Mucosa of gallbladder (tissue), 1 donor: ENCODE results near the gene CASP3. TPM values are rescaled to one million over a fixed set of nuclear protein-coding genes. Genes with fewer than 3 reads are reported as not detected.

Experiments
- DNase-seq: peaks from one replicate; pipeline ENCODE4 v3.0.0-alpha.2; 2020; ENCODE audit warnings: low spot score
- total RNA-seq: library from RNA; stranded (reverse); gene quantifications from one replicate; pipeline ENCODE4 v1.2.1, GENCODE V29; 2021
- donor health status: DM: no; HTN: no; CAD: no.

CASP3 gene
- 20.5 TPM for total RNA-seq

DNA sequence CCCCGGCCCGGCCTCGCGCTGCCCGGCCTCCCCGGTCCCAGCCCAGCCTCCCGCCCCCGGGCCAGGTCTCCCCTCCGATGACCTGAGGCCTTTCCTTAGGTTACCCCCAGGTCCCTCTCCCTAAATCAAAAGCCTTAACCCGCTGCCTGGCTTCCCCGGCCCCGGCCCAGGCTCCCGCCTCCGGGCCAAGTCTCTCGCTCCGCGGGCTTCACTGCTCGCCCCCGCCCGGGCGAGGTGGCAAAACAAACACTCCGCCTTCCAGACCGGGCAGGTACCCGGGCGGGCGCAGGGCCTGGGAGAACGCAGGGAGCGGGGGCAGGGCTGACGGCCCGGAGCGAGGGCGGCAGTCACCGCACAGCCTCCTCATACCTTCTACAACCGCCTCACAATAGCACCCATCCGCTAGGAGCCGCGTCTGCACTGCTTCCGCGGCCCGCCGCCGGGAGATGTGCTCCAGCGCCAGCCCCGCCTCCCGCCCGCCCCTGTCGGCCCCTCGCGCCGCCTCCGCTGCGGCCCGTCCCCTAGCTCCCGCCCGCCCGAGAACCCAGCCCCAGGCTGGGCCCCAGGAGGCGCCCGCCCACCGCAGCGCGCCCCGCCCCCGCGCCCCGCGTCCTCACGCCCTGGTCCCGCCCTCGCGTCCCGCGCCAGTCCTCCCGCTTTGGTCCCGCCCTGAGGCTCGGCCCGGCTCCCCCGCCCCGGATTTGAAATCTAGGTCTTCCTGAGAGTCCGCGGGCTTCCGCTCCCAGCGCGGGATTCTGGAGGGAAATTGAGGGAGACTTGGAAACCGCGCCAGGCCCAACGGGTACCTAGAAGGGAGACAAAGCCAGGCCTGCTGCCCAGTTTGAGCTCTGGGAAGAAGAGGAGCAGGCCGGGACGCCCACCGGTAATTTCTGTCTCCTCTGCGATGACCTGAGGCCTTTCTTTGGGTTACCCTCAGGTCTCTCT, at the start of gene CASP3, which contains the start of gene PRIMPOL:
CASP3 (minus strand) TSS at position 422 of the 945 bp plus-strand sequence. CDS start 10,994 bp downstream, outside the sequence.
PRIMPOL (plus strand) TSS at position 713 of the 945 bp plus-strand sequence. CDS start 7,403 bp downstream, outside the sequence.
- DNase-seq = peak; percentile 97

- no peak for DNase-seq
Measured at GRCh38 chr4:184697956-184698355, 48.7 kb upstream of the CASP3 start.

DNA sequence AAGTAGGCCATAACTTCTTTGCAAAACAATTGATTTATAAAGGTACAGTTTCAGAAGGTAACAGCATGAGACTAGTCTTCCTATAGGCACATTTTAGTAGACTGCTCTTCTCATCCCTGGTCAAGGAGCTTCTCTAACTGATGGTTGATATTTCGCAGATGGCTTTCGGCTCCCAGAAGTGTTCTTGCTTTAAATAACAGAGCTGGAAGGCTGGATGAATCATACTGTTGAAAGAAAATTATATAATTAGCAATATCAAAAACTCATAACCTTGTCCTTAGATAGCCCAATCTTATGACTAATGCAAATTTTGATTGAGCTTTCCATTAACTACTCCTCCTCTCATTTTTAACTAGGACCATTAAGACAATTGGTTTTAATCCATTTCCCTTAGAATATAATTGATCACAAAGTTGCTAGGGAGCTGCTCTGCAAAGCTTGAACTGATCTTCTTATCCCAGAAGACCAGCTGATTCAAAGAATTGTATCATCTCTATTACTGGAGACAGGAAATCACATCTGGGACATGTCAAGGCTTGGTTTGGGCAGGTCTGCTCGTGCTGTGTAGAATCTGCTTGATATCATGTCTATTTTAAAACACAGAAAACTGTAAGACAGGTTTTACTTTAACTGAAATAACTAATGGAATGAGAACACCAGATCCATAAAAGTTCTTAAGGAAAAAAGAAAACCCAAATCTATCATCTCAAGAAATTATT, 46.1 kb upstream of the CASP3 start:
- DNase-seq = no peak

DNA sequence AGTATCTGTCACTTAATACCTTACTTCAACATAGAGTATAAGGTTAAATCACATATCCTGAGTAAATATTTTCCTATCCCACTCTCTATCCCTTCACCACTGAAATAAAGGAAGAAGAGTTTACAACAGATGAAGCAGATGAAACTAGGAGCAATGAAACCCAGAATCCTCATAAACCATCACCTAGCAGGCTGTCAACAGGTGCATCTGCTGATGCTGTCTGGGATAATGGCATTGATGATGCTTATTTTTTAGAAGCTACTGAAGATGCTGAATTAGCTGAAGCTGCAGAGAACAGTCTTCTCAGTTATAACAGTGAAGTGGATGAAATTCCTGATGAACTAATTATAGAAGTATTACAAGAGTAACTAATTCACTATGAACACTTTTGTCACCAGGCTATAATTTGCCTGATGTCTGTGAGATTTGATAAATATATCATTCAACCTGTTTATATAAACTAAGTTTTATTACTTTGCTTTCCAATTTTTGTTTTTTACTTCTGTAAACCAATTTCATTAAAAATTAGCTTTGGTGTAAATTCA, 45.2 kb upstream of the CASP3 start:
- no peak for DNase-seq

- DNase-seq = no peak
Measured at GRCh38 chr4:184693056-184693455, 43.8 kb upstream of the CASP3 start.

DNA sequence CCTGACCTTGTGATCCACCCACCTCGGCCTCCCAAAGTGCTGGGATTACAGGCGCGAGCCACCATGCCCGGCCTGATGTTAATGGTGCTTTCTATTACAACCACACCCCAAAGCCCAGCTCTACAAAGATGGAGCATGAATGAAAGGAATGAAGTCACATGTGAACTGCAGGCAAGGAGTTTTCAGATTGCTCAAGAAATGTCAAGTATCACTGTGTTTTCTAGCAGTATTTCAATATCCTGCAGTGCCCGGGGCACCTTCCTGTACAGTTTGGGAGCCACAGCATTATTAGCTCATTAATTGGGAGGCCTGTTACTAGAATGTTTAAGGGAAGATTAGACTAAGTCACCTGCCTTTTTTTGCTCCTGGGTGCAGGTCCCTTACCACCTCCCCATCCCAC, 40.4 kb upstream of the CASP3 start:
- no peak for DNase-seq

DNA sequence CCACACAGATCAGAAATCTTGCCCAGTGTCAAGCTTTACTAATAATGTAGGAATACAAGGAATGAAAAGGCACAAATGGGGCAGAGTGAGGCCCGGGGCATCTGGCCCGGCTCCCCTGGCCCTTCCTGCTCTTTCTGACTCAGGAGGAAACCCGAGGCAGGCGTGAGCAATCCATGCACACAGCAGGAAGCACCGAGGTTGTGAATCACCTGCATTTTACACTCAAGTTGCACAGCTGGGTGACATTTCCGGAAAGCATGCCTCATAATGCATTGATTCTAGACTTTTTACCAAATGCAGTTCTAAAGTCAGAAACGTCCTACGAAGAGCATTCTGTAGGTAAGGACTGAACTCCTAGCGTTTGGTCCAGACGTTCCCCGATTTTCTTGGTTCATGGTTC, 39.2 kb upstream of the CASP3 start:
- DNase-seq = no peak

DNA sequence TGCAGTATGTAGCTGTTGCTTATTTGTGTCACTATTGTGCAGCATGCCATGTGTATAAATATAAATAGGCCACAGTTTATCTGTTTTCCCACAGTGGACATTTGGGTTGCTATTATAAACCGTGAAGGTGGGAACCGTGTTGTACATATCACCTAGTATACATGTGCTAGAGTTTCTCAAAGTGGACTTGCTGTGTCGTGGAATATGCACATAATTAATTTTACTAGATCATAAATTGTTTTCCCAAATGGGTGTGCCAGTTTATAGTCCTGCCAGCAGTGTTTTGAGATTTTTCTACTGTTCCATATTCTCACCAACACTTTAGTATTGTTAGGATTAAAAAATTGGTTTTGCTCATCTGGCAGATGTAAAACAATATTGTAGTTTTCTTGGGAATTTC, 38.8 kb upstream of the CASP3 start:
- DNase-seq = no peak

DNA sequence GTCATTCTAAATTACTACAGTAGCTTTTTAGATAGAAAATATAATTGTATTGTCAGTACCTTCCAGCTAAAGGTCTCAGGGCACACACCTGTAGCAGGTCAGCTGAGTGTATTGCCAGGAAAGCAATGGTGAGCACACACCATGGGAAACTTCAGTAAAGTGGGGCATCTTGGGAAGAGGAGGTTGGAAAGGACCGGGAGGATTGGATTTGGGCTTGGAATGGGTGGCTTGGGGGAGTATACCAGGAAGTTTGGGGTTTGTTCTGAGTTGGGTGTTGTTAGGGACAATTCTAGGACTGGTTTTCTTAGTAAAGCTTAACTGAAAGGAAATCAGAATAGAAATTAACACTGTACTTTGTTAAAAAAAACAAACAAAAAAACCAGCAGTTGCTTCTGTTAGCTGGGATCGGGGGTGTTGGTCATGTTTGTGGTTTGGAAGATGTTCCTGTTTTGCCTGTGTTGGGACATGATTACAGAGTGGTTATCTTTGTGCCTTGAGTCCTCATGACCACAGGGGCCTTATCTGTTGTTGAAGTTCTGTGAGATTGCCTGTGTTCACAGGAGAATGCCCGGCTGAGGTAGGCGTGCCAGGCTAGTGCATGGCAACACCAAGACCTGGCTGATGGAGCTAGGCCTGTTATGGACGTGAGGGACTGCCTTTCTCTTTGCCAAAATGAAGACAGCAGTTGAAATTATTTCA, 35.4 kb upstream of the CASP3 start:
- DNase-seq = no peak

DNA sequence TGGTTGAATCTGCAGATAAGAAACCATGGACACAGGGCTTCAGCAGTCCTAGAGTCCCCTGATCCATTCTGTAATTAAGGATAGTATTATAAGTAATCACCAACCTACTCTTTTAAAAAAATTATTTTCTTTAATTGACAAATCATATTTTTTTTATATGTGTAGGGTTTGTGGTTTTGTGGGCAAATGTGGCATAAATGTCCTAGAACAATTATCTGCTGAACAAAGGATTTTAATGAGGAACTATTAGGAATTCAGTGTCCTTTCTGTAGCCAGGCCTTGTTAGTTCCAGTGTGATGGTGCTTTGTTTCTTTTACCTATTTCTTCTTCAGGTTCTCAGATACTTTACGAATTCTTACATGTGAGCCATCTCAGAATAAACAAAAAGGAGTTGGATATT, 32.7 kb upstream of the CASP3 start:
- DNase-seq = no peak

DNA sequence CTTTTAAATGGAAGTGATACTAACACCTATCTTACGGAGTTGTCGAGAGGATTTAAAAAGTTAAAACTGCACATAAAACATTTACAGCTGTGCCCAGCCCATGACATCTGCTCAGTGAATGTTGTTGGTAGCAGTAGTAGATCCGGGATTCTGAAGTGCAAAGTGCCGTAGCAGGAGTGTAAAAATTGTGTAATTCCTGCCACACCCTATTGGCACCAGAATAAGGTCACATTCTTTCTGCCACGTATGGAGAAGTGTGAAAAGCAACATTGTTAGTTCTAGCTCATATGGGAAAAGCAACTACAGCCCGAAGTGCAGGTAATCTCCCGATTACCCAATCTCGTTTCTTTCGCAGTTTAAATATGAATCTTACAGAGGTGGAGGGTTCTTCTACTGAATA, 31.5 kb upstream of the CASP3 start:
- DNase-seq = peak; percentile 22

GRCh38 chr4:184675821-184676492, 26.7 kb upstream of the CASP3 start:
- DNase-seq = no peak

GRCh38 chr4:184675018-184675417, 25.8 kb upstream of the CASP3 start:
- DNase-seq = no peak

- no peak for DNase-seq
Measured at GRCh38 chr4:184674011-184674410, 24.8 kb upstream of the CASP3 start.

DNA sequence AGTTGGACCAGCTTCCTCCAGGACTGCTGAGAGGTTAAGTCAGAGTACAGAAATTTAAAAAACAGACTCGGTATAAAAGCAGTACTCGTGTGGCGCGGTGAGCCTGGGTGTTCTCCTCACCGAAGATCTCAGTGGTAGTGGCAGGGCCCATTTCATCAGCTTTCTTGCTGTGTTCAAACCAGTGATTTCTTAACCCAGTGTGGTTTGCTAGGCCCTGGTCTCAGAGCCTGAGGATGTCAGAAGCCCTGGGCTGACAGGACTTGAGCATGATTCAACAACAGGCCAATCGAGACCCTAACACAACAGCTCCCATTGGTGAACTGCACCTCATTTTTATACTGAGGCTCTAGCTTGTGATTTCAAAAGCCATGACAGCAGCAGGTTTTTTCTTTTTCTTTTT, 23.5 kb upstream of the CASP3 start:
- no peak for DNase-seq

DNA sequence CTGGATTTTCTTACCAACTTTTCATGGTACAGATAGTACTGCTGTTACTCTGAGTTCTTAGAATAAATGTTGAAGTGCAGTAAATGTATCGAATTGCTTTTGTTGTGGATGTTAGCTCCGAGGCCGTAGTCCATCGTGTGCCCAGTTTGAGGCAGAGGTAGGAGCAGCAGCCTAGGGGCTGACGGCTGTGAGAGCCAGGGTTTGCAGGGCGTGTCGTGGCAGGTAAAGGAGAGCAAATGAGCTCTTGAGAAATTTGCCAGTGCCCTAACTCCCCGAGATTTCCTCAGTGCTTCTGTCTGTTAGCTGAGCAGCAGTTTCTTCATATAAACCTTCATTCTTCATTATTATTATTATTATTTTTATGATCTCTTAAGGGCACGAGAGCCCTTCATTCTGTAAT, 21.9 kb upstream of the CASP3 start:
- DNase-seq = no peak

- no peak for DNase-seq
Measured at GRCh38 chr4:184669251-184669650, 20.0 kb upstream of the CASP3 start.

- DNase-seq = no peak
Measured at GRCh38 chr4:184668511-184669114, 19.4 kb upstream of the CASP3 start.

- no peak for DNase-seq
Measured at GRCh38 chr4:184668096-184668495, 18.8 kb upstream of the CASP3 start.

DNA sequence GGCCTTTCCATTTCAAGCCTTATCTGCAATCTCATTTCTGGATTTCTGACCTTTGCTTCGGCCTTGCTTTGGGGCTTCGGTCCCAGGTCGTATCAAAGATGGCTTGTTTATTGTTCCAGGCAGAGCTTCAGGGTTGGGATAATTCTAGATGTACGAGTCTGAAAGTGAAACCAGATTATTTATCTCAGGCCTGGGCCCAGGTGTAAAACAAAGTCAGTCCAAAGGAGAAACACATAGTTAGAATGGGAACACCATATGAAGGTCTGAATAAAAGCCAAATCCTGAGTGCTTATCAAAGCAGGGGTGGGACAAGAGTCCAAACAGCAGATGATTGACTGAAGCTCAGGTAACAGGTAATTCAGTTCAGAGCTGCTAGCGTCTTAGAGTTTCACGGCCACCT, 17.4 kb upstream of the CASP3 start:
- DNase-seq = no peak
